HEK293 (cell line): ENCODE data around the gene ESR1.

Experiments used
- CTCF ChIA-PET: fragments of 350-600 bp; formaldehyde crosslinking; extraction: SDS; loops from one replicate; lab custom pipeline; 2021; ENCODE audit warnings: antibody characterized with exemption; lab: Yijun Ruan, JAX
- POLR2A ChIA-PET: fragments of 300-600 bp; formaldehyde crosslinking; extraction: SDS; loops from one replicate; lab custom pipeline; 2020; ENCODE audit warnings: antibody characterized with exemption, inconsistent platforms; lab: Yijun Ruan, JAX
- H3K27ac ChIP-seq: fragments of 200-500 bp; sonication (Bioruptor generic); 2 replicates; pipeline ENCODE4 v1.5.1; 2014; ENCODE audit warnings: low read depth, low read length, control low read depth, inconsistent platforms; ENCODE audit errors: extremely low read depth
- H3K36me3 ChIP-seq, 2 experiments: fragments of 200-500 bp in 1 of 2; sonication (Bioruptor generic) in 1 of 2; 1 replicate in 1 of 2; 2 replicates in 1 of 2; pipeline ENCODE4 v1.5.1; 2014 to 2017; ENCODE audit warnings: inconsistent platforms in 2 of 2, low read length in 2 of 2; ENCODE audit not compliant: control insufficient read depth in 2 of 2, insufficient read depth in 1 of 2
- H3K4me1 ChIP-seq: fragments of 200-500 bp; sonication (Bioruptor generic); 2 replicates; pipeline ENCODE4 v1.5.1; 2014; ENCODE audit warnings: mild to moderate bottlenecking, low read length, inconsistent platforms; ENCODE audit not compliant: control insufficient read depth, insufficient read depth
- H3K4me3 ChIP-seq: 2 replicates; pipeline ENCODE4 v1.5.1; 2011; ENCODE audit warnings: low read depth, mild to moderate bottlenecking, control low read depth, low read length, moderate library complexity
- H3K9me3 ChIP-seq: fragments of 200-500 bp; sonication (Bioruptor generic); 2 replicates; pipeline ENCODE4 v1.5.1; 2014; ENCODE audit warnings: low read depth, low read length, inconsistent platforms; ENCODE audit not compliant: control insufficient read depth, insufficient read depth
- KLF10 ChIP-seq: fragments of 450-650 bp; IDR thresholded peaks from 2 replicates; pipeline ENCODE4 v1.5.1; 2018; ENCODE audit warnings: missing biosample characterization, mild to moderate bottlenecking, missing genetic modification characterization
- KLF9 ChIP-seq: fragments of 450-650 bp; formaldehyde crosslinking; IDR thresholded peaks from 2 replicates; pipeline ENCODE4 v1.5.1; 2016; ENCODE audit warnings: missing biosample characterization, missing genetic modification characterization, low read depth
- OSR2 ChIP-seq: fragments of 450-650 bp; formaldehyde crosslinking; IDR thresholded peaks from 2 replicates; pipeline ENCODE4 v1.5.1; 2016; ENCODE audit warnings: missing biosample characterization, missing genetic modification characterization
- PRDM1 ChIP-seq: fragments of 450-650 bp; formaldehyde crosslinking; IDR thresholded peaks from 2 replicates; pipeline ENCODE4; 2016; ENCODE audit warnings: missing biosample characterization, missing genetic modification characterization
- TSHZ1 ChIP-seq: fragments of 450-650 bp; formaldehyde crosslinking; IDR thresholded peaks from 2 replicates; pipeline ENCODE4 v1.5.1; 2016; ENCODE audit warnings: missing biosample characterization, missing genetic modification characterization, borderline replicate concordance
- ZBTB21 ChIP-seq: fragments of 450-650 bp; formaldehyde crosslinking; IDR thresholded peaks from 2 replicates; pipeline ENCODE4 v1.5.1; 2017; ENCODE audit warnings: missing biosample characterization, missing genetic modification characterization
- ZBTB49 ChIP-seq: fragments of 450-650 bp; formaldehyde crosslinking; IDR thresholded peaks from 2 replicates; pipeline ENCODE4 v1.5.1; 2016; ENCODE audit warnings: missing biosample characterization, missing genetic modification characterization, low read depth
- ZBTB6 ChIP-seq: fragments of 450-650 bp; formaldehyde crosslinking; IDR thresholded peaks from 2 replicates; pipeline ENCODE4 v1.5.1; 2017; ENCODE audit warnings: missing biosample characterization, missing genetic modification characterization
- ZFP37 ChIP-seq: fragments of 450-650 bp; formaldehyde crosslinking; IDR thresholded peaks from 2 replicates; pipeline ENCODE4 v1.5.1; 2016; ENCODE audit warnings: missing biosample characterization, missing genetic modification characterization
- ZNF10 ChIP-seq: fragments of 450-650 bp; formaldehyde crosslinking; IDR thresholded peaks from 2 replicates; pipeline ENCODE4 v1.5.1; 2017; ENCODE audit warnings: missing biosample characterization, missing genetic modification characterization
- ZNF157 ChIP-seq: fragments of 450-650 bp; formaldehyde crosslinking; IDR thresholded peaks from 2 replicates; pipeline ENCODE4 v1.5.1; 2016; ENCODE audit warnings: missing biosample characterization, missing genetic modification characterization
- ZNF548 ChIP-seq: fragments of 450-650 bp; formaldehyde crosslinking; IDR thresholded peaks from 2 replicates; pipeline ENCODE4 v1.5.1; 2016; ENCODE audit warnings: missing biosample characterization, missing genetic modification characterization
- ZNF555 ChIP-seq: fragments of 450-650 bp; formaldehyde crosslinking; conservative IDR thresholded peaks from 2 replicates; pipeline ENCODE4 v1.5.1; 2017; ENCODE audit warnings: missing biosample characterization, mild to moderate bottlenecking, missing genetic modification characterization, inconsistent platforms
- ZNF596 ChIP-seq: fragments of 450-650 bp; IDR thresholded peaks from 2 replicates; pipeline ENCODE4 v1.5.0; 2018; ENCODE audit warnings: missing biosample characterization, mild to moderate bottlenecking, missing genetic modification characterization, moderate library complexity
- ZNF624 ChIP-seq: fragments of 450-650 bp; formaldehyde crosslinking; IDR thresholded peaks from 2 replicates; pipeline ENCODE4 v1.5.1; 2017; ENCODE audit warnings: missing biosample characterization, missing genetic modification characterization
- ZNF768 ChIP-seq: fragments of 450-650 bp; formaldehyde crosslinking; IDR thresholded peaks from 2 replicates; pipeline ENCODE4 v1.5.1; 2018; ENCODE audit warnings: missing biosample characterization, mild to moderate bottlenecking, missing genetic modification characterization
- TF ChIP-seq, protein P1 (sequence below): fragments of 450-650 bp; formaldehyde crosslinking; conservative IDR thresholded peaks from 2 replicates; pipeline ENCODE4 v1.5.1; 2016; ENCODE audit warnings: low read depth, missing biosample characterization, missing genetic modification characterization

ESR1 gene

DNA sequence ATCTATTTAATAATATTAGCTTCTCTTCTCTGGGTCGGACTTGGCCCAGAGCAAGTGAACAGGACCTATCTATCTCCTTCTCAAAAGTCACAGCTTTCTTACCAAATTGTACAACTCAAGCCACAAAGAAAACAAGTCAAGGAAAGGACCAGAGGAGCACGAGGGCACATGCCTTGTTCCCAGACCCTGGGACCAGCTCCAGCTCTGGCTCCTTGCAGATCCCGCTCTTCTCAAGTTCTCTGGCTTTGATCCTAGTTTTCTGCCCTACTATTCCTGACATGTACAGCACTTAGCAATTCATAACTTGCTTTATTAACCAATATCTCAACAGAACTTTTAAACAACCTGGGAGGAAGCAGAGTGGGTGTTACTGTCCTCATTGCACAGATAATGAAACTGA, 185.9 kb downstream of the ESR1 start:
- no peaks in the 10 kb centered on the region for H3K4me1 ChIP-seq
- CTCF ChIA-PET: no interaction called here

More for the DNA sequence above, 185.9 kb downstream of the ESR1 start:
- no peaks in the 10 kb centered on the region for H3K9me3 ChIP-seq
- POLR2A ChIA-PET: no interaction called here
- no peaks in the 10 kb centered on the region for H3K36me3 ChIP-seq
- no peak overlapping the region for H3K4me3 ChIP-seq
- no peak for TF ChIP-seq ZBTB21
- no peak for TF ChIP-seq TSHZ1 (tag by site-specific recombination)
- no peak for TF ChIP-seq ZNF768 (tag by site-specific recombination)
- TF ChIP-seq ZFP37: no peak
- TF ChIP-seq OSR2 (tag by site-specific recombination): no peak
- TF ChIP-seq, protein P1, sequence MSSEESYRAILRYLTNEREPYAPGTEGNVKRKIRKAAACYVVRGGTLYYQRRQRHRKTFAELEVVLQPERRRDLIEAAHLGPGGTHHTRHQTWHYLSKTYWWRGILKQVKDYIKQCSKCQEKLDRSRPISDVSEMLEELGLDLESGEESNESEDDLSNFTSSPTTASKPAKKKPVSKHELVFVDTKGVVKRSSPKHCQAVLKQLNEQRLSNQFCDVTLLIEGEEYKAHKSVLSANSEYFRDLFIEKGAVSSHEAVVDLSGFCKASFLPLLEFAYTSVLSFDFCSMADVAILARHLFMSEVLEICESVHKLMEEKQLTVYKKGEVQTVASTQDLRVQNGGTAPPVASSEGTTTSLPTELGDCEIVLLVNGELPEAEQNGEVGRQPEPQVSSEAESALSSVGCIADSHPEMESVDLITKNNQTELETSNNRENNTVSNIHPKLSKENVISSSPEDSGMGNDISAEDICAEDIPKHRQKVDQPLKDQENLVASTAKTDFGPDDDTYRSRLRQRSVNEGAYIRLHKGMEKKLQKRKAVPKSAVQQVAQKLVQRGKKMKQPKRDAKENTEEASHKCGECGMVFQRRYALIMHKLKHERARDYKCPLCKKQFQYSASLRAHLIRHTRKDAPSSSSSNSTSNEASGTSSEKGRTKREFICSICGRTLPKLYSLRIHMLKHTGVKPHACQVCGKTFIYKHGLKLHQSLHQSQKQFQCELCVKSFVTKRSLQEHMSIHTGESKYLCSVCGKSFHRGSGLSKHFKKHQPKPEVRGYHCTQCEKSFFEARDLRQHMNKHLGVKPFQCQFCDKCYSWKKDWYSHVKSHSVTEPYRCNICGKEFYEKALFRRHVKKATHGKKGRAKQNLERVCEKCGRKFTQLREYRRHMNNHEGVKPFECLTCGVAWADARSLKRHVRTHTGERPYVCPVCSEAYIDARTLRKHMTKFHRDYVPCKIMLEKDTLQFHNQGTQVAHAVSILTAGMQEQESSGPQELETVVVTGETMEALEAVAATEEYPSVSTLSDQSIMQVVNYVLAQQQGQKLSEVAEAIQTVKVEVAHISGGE: no peak
- TF ChIP-seq ZBTB49: no peak
- TF ChIP-seq PRDM1 (tag by site-specific recombination): no peak
- TF ChIP-seq ZBTB6: no peak
- TF ChIP-seq ZNF624 (tag by site-specific recombination): no peak
- no peak for TF ChIP-seq KLF9 (tag by site-specific recombination)
- no peak for TF ChIP-seq ZNF596 (tag by site-specific recombination)
- TF ChIP-seq ZNF548 (tag by site-specific recombination): no peak
- TF ChIP-seq KLF10 (tag by site-specific recombination): no peak
- no peak for TF ChIP-seq ZNF555
- TF ChIP-seq ZNF10 (tag by site-specific recombination): no peak
- no peak for TF ChIP-seq ZNF157 (tag by site-specific recombination)
- TF ChIP-seq, all 188 proteins: peak for 0
- no peak overlapping the region for H3K27ac ChIP-seq
